Right ventricle myocardium inferior (tissue), 1 donor: Measurements from ENCODE around the gene SRSF1. TPM values are rescaled to one million over a fixed set of nuclear protein-coding genes. Genes with fewer than 3 reads are reported as not detected.
"Not testable (repeated sequence)": the region's sequence is repeated elsewhere in the genome, so short reads cannot be mapped to it uniquely, and the experiment has no call there.

ENCODE experiments used
- ATAC-seq: fragments of 200-7000 bp; cut with Tn5 transposase; one replicate; pipeline ENCODE4 v1.9.1; 2020; ENCODE audit warnings: mild to moderate bottlenecking, moderate library complexity
- DNase-seq: peaks from one replicate; pipeline ENCODE4 v3.0.0; 2021; ENCODE audit errors: missing footprints
- intact Hi-C: fragments of 100-400 bp; cut with DNase I; formaldehyde crosslinking; loops from one replicate; pipeline ENCODE4 v1.11.0; 2022
- long read RNA-seq: library from polyadenylated mRNA; unstranded; transcript quantifications from one replicate; pipeline ENCODE4 v2.0.0, GENCODE V29; 2021
- total RNA-seq: library from RNA; stranded (reverse); fragmentation: NEBNext Ultra II Directional; extraction: Animal tissue kit (Norgen Biotek cat#: 25700); gene quantifications from one replicate; pipeline ENCODE4 v1.2.1, GENCODE V29; 2021
- donor health status: DM: no; HTN: yes; CAD: no; lungs with severe emphysema.

Gene SRSF1, protein sequence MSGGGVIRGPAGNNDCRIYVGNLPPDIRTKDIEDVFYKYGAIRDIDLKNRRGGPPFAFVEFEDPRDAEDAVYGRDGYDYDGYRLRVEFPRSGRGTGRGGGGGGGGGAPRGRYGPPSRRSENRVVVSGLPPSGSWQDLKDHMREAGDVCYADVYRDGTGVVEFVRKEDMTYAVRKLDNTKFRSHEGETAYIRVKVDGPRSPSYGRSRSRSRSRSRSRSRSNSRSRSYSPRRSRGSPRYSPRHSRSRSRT
- total RNA-seq: 92.8 TPM
- long read RNA-seq, transcript SRSF1-201 (4 exons, 1,513 nt): major isoform, 10 of 20 reads
- long read RNA-seq, partial matches to known transcripts: 2 of 20 reads
- long read RNA-seq, other reads (novel, unspliced or antisense): 7 of 20 reads

GRCh38 chr17:58006924-58007780 lies at the start of gene SRSF1:
Gene SRSF1 (minus strand): TSS chr17:58007246. CDS start chr17:58007137, 109 bp downstream.
- DNase-seq (peak; percentile 99), ATAC-seq (peak; percentile 96)
- intact Hi-C loops: loop anchor here (1.0 to 2.0 kb wide), 2 partner anchors 76 to 106 kb away; partner anchors contain the start of gene DYNLL2

DNA sequence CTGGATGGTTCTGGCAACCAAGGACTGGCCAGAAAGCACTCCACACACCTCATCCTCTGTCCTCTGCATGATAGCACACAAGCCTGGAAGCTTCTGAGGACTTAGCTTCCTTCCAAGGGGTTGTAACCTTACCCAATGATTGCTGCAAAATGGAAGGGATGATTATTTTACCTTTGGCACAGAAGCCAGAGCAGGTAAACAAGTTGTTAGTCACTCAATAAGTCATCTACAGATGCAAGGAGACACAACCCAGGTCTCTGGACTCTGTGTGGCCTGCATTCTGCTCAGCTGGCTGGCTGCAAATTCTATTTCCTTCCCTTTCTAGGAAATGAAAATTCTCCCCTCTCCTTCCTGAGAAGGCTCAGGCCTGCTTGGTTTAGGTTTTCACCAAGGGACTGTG lies 49.4 kb upstream of the SRSF1 start:
- ATAC-seq: no peak
- intact Hi-C loops: no loop called here
- DNase-seq: no peak

GRCh38 chr17:58054641-58055040 lies 47.6 kb upstream of the SRSF1 start:
- intact Hi-C loops: no loop called here
- ATAC-seq (no peak), DNase-seq (no peak)

DNA sequence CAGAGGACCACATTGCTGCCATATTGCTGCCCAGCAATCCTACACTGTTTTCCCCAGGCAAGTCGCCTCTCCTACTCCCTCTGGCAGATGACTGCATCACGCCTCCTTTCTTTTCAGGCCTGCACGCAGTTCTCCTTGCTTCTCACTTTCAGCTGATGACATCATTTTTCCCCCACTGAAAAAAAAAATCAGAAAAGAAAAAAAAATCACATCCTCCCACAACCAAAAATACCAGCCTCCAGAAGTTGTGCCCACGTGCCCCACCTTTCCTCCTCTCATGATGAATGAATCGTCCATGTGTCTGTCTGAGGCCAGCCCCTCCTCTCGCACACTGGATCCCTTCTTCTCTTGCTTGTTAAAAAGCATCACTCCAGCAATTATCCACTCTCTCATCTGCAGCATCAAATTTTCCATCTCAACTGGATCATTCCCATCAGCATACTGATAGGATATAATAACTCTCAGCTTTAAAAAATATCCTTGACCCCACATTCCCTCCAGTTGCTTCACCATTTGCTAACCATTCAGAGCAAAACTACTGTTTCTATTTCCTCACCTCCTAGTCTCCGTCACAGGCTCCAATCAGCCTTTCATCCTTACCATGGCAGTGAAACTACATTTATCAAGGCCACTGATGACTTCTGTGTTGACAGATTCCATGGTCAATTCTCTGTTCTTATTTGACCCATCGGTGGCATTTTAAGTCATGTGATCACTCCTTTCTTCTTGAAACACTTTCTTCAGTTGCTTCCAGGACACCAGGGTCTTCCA lies 46.1 kb upstream of the SRSF1 start:
- DNase-seq: no peak
- no peak for ATAC-seq
- intact Hi-C loops: no loop called here

DNA sequence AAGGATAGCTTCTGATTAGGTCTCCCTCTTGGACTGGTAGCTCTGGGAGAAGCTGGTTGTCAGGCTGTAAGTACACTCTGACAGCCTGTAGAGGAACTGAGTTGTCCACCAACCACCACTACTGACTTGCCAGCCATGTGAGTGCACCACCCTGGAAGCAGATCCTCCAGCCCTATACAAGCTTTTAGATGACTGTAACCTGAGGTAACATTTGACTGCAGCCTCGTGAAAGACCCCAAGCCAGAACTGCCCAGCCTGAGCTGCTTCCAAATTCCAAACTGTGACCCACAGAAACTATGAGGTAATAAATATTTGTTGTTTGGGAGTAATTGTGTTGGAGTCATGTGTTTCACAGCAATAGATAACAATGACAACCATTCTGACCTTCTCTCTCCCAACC lies 45.4 kb upstream of the SRSF1 start:
- intact Hi-C loops: no loop called here
- DNase-seq: no peak
- ATAC-seq: peak; percentile 26

GRCh38 chr17:58051468-58051867 lies 44.4 kb upstream of the SRSF1 start:
- no peak for DNase-seq
- no peak for ATAC-seq
- intact Hi-C loops: no loop called here

DNA sequence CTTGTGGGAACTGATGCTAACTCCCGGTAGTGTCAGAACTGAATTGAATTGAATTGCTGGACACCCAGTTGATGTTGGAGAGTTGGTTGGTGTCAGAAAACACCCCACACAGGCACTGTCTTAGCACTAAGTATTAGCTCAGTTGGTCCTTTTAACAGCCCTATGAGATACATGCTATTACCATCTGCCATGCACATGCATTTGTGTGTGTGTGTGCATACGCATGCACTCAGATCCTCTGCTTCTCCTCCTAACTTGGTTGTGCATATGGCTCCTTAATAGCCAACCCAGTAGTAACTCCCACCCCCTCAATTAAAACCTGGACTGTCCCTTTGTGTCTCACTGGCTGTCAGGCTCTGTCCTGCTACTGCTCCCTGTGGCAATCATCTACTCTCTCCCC lies 43.9 kb upstream of the SRSF1 start:
- DNase-seq: no peak
- ATAC-seq: no peak
- intact Hi-C loops: no loop called here

DNA sequence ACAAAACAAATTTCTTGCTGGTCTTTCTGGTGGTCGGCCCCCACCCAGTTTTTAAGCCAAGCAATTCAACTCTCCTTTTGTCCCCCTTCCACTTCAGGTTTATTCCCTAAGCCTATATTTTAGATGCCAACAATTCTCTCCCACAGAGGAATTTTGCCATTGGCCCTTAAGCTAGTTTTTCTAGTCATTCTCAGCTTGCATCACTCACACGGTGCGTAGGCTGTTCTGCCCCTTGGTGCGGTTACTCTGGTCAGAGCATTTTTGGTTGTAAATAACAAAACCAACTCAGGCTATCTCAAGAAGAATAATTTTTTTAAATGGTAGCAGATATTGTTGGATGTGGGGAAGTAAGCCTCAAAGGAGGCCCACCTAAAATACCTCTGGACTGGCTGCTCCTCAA lies 42.5 kb upstream of the SRSF1 start:
- DNase-seq (no peak), ATAC-seq (no peak)
- intact Hi-C loops: loop anchor here (5.0 kb wide), 1 partner anchor 242 kb away; no protein-coding TSS in a partner anchor

- DNase-seq: no peak
- intact Hi-C loops: loop anchor here (5.0 kb wide), 1 partner anchor 240 kb away; no protein-coding TSS in a partner anchor
- no peak for ATAC-seq
Observed at GRCh38 chr17:58047376-58048150, 40.5 kb upstream of the SRSF1 start.

DNA sequence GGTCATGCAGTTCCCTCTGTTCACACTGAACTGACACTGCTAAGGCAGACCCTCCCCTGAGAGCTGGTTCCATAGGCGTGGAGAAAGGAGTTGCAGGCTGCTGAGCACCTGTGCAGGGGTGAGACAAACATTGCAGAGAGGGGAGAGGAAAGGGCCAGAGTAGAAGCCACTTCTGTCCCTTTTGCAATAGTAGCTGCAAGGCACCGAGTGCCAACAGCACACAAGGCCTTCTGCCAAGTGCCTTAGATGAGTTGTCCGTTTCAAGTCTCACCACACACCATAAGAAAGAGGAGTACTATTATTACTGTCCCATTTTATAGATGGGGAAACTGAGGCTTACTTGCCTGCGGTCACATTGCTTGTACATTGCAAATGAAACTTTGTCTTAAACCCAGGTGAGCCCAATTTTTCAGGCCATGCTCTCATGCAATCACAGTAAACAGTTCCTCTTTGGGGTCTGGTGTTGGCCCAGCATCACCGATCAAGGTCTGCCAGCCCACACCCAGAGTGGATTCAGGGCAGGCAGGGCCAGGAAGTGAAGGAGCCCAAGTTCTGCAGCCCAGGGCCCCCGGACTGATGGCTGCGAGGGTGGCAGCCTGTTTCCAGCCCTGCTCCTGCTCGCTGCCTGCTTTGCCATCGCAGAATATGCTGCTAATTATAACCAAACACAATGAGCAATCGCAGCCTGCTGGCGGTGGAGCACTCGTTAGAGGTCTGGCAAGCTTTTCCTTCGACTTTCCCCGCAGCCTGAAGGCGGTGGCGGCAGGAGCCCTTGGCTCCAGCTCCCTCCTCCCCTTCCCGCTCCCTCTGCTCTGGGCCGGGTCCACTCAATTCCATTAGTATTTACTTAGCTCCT lies 39.4 kb upstream of the SRSF1 start:
- no peak for DNase-seq

GRCh38 chr17:58044256-58044655 lies 37.2 kb upstream of the SRSF1 start:
- DNase-seq, ATAC-seq, intact Hi-C loops: not testable (repeated sequence)

More for the DNA sequence above, 39.4 kb upstream of the SRSF1 start:
- intact Hi-C loops: loop anchor here (5.0 kb wide), 1 partner anchor 239 kb away; no protein-coding TSS in a partner anchor
- peak; percentile 75 for ATAC-seq

- intact Hi-C loops: no loop called here
- no peak for DNase-seq
- no peak for ATAC-seq
Observed at GRCh38 chr17:58043221-58044181, 36.5 kb upstream of the SRSF1 start.

- intact Hi-C loops: no loop called here
- DNase-seq: no peak
- no peak for ATAC-seq
Observed at GRCh38 chr17:58041161-58041560, 34.1 kb upstream of the SRSF1 start.

- intact Hi-C loops: no loop called here
- DNase-seq (no peak), ATAC-seq (no peak)
Observed at GRCh38 chr17:58040386-58040785, 33.3 kb upstream of the SRSF1 start.

GRCh38 chr17:58039975-58040374 lies 32.9 kb upstream of the SRSF1 start:
- no peak for DNase-seq
- no peak for ATAC-seq
- intact Hi-C loops: no loop called here

- DNase-seq: no peak
- ATAC-seq: no peak
- intact Hi-C loops: no loop called here
Observed at GRCh38 chr17:58032691-58033415, 25.8 kb upstream of the SRSF1 start.
